Activated CD8-positive, alpha-beta memory T cell treated with anti-CD3 and anti-CD28 coated beads, Interleukin-2, amount 50 U/mL, for 4 hours (primary cell): ENCODE data around the gene MPC1.

Experiments used
- DNase-seq: peaks from one replicate; pipeline ENCODE4 v3.0.0-alpha.2; 2020

Gene MPC1

DNA sequence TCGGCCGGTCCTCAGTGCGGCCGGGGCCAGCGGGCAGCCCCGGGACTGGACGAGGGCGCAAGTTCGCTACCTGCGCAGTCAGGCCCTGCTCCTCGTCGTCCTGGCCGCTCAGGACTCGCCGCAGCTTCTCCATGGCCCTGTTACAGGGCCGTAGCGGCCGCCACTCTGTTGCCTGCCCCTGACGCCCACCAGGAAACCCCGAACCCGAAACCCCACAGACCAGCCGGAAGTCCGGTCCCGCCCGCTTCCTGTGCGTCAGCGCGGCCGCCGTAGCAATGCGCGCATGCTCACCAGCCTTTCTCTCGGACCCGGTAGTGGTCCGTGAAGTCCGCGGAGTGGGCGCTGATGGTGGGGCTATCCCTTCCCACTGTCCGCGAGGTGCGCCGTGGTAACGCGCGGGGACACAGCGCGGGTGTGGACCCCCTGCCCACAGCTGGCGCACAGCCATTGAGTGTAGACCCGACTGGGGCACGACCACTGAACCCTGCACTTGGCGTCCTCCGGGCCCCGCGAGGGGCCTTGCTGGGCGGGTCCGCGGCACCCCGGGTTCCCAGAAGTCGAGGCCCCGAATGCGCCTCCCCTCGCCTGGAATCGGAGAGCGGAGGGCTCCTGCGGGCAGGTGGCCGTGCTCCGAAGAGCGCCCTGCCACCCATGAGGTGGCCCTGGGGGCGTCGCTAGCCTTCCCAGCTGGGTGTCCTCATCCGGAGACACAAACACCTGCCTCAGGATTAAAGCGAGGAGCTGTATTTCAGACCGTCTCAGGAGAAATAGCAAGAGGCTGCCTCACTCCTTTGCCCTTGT is 40.2 kb downstream of the MPC1 start, which contains the start of gene SFT2D1:
SFT2D1 (minus strand) TSS at position 197 of the 801 bp plus-strand sequence; CDS start at position 133, 64 bp downstream.
- peak; percentile 73 for DNase-seq

- no peak for DNase-seq
Observed at GRCh38 chr6:166341977-166342348, 40.8 kb downstream of the MPC1 start.

DNA sequence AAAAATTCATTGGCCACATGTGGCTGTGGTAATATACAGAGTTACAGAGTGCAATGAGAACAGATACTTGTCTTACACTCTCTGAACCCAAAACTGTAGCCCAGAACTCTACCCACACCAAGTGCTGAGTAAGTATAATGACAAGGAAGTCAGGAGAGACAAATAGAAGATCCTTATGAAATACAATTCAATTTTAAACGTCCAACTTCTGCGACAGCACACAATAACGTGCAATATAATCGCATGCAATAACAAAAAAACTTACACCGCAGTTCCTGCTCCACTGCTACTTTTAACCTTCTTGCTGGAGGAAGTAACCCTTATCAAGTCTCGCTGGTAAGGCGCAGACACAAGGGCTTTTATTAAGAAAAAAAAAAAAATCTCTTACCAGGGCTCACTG is 41.3 kb downstream of the MPC1 start:
- no peak for DNase-seq

DNA sequence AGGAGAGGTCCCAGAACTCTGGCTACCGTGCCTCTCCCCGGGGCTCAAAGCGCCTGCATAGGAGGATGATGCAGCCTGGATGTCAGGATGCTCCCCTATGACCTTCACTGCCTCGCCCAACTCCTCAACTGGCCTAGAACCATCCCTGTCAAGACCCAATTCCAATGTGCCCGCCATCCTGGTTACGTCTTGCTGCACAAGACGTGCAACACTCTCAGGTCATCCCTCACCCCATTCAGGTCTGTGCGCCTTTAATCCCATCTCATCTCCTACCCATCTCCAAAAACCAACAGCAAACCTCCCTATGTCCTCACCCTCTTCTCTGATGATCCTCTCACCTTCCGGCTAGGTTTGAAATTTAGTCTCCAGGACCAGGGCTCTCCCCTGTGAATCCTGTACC is 43.9 kb downstream of the MPC1 start:
- no peak for DNase-seq

GRCh38 chr6:166336847-166337246 is 45.9 kb downstream of the MPC1 start:
- DNase-seq, result no peak

DNA sequence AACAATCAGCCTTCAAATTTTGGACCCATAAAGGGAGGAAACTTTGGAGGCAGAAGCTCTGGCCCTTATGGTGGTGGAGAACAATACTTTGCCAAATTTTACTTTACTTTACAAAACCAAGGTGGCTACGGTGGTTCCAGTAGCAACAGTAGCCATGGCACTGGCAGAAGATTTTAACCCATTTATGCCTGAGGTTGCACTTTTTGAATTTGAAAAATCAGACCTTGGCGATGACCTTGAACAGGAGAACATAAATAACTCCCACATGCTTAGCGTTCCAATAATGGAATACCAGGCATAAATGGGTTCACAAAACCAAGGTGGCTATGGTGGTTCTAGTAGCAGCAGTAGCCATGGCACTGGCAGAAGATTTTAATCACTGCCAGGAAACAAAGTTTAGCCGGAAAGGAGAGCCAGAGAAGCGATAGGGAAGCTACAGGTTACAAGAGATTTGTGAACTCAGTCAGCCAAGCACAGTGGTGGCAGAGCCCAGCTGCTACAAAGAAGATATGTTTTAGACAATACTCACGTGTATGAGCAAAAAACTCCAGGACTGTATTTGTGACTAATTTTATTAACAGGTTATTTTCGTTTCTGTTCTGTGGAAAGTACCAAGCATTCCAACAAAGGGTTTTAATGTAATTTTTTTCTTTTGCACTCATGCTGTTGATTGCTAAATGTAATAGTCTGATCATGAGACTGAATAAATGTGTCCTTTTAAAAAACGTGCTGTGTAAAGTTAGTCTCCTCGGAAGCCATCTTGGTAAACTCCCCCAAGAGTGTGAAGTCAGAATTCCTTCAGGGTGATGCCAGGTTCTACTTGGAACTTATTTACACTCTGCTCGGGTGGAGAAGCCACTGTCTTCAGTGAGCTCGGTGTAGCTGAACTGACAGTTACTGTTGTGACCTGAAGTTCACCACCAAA is 47.1 kb downstream of the MPC1 start:
- no peak for DNase-seq

- no peak for DNase-seq
Observed at GRCh38 chr6:166334878-166335277, 47.9 kb downstream of the MPC1 start.

- DNase-seq, result no peak
Observed at GRCh38 chr6:166333172-166333995, 49.4 kb downstream of the MPC1 start.

DNA sequence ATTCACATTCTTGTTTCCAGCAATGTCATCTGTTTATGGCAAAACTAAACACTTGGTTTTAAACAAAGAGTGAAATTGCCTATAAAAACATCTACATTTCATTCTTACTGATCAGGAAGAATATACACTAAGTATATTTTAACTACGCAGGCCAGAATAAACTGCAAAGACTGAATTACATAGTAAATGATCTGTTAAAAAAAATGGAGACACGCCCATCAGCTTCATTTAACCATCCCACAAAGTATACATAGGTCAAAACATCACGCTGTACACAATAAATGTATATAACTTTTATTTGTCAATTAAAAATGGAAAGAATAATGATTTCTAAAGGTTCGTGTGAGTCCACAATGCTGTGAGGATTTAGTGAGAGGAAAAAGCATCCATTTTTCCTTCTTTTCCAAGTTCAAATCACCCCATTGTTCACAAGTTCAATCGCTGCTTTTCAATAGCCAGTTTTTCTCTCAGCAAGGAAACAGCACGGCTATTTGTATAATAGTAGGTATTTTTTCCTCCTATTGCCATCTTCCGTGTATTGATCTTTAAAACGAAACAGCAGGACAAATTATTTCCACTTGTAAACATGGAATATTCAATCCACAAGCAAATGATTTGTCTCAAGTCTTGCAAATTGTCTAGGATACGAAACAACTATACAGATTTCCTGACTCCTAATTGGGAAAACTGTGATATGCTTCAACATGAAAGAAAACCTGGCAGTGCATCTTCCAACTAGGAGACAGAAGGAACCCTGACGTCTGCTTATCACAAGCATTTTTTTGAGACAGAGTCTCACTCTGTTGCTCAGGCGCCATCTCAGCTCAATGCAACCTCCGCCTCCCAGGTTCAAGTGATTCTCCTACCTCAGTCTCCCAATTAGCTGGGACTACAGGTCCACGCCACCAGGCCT is 51.0 kb downstream of the MPC1 start:
- DNase-seq, result no peak

- DNase-seq, result no peak
Observed at GRCh38 chr6:166330612-166331011, 52.1 kb downstream of the MPC1 start.

DNA sequence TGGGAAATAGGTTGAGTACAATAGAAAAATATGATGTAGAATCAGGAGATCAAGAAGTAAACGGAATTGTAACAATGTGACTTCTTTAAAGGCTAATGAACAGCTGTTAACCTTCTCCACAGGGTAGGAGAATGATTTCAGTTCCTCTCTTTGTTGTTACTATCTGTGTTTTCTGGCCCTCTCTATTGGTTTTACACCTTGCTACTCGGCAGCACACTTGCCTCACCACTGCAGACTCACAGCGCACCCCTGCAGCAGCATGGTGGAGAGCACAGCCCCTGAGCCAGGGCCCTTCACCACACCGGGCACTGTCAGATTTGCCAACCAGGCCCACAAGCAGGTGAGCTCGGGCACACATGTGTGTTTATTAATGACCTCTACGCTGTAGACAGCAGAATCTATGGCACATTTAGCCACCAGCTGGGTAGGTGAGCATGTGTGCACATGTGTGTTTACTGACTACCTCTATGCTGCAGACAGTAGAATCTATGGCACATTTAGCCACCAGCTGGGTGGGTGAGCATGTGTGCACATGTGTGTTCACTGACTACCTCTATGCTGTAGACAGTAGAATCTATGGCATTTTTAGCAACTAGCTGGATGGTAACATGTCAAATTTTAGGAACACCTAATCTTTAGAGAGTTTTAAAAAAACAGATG is 57.2 kb downstream of the MPC1 start:
- DNase-seq, result no peak

DNA sequence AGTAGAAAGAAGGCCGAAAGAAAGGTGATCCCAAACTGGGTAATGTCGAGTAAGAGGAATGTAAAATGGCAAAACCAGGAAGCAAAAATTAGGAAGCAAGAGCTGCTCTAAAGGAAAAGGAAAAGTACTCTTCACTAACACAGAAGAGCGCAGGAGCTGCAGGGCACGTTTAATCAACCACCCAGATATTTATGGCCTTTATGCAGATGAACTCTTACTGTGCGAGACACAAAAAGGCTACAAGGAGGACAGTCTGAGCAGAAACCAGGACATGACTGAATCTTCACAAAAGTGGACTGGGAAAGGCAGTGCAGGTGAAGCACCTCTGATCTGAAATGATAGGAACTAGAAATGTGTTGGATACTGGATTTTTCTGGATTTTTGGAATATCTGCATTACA is 59.3 kb downstream of the MPC1 start:
- no peak for DNase-seq

- DNase-seq, result no peak
Observed at GRCh38 chr6:166318649-166319600, 63.8 kb downstream of the MPC1 start.

- no peak for DNase-seq
Observed at GRCh38 chr6:166318227-166318626, 64.5 kb downstream of the MPC1 start.

GRCh38 chr6:166317261-166318212 is 65.2 kb downstream of the MPC1 start:
- DNase-seq, result no peak

DNA sequence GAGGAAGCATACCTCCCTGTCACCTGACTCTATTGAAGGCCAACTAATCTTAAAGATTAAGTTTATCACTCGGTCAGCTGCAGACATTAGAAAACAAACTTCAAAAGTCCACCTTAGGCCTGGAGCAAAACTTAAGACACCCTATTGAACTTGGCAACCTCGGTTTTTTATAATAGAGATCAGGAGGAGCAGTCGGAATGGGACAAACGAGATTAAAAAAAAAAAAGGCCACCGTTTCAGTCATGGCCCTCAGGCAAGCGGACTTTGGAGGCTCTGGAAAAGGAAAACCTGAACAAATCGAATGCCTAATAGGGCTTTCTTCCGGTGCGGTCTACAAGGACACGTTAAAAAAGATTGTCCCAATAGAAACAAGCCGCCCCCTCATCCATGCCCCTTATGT is 67.3 kb downstream of the MPC1 start:
- no peak for DNase-seq
